H1 (cell line): Measurements from ENCODE around the gene FRMD4B. TPM values are rescaled to one million over a fixed set of nuclear protein-coding genes. Genes with fewer than 3 reads are reported as not detected.

ENCODE experiments used
- CTCF ChIA-PET: fragments of 300-600 bp; sonication (Branson Sonifier 250); formaldehyde crosslinking; loops from one replicate; lab custom pipeline; 2021; ENCODE audit not compliant: partially characterized antibody; lab: Charles Lee
- POLR2A ChIA-PET: fragments of 300-600 bp; sonication (Branson Sonifier 250); formaldehyde crosslinking; loops from one replicate; lab custom pipeline; 2021; ENCODE audit warnings: inconsistent platforms; ENCODE audit not compliant: partially characterized antibody; lab: Charles Lee
- DNase-seq, 2 experiments: peaks; one replicate each; pipeline versions ENCODE4 v3.0.0 to v3.0.0-alpha.2; 2010 to 2022; ENCODE audit warnings: low spot score in 2 of 2, low read depth in 1 of 2, mixed read lengths in 1 of 2
- FAIRE-seq: peaks from 2 replicates; lab custom pipeline; 2011; peaks lifted over from hg19 to GRCh38; lab: Jason Lieb, UNC
- H2AFZ ChIP-seq: 2 replicates; pipeline ENCODE4 v1.8.1; 2012; ENCODE audit warnings: low read length, inconsistent platforms
- H2AK5ac ChIP-seq: 2 replicates; pipeline ENCODE4 v1.6.1; 2013; ENCODE audit warnings: low read depth, low read length
- H2BK120ac ChIP-seq: replicated peaks from 2 replicates; pipeline ENCODE3; 2013; ENCODE audit warnings: low read depth, low read length, inconsistent platforms
- H2BK12ac ChIP-seq: 2 replicates; pipeline ENCODE4 v1.6.1; 2013; ENCODE audit warnings: low read depth, low read length
- H2BK15ac ChIP-seq: 2 replicates; pipeline ENCODE4 v1.6.1; 2013; ENCODE audit warnings: low read length
- H2BK20ac ChIP-seq: 2 replicates; pipeline ENCODE4 v1.6.1; 2013; ENCODE audit warnings: low read length
- H2BK5ac ChIP-seq: 2 replicates; pipeline ENCODE4 v1.6.1; 2013; ENCODE audit warnings: low read depth, low read length
- H3K14ac ChIP-seq: 2 replicates; pipeline ENCODE4 v1.6.1; 2013; ENCODE audit warnings: inconsistent platforms; ENCODE audit not compliant: insufficient read length
- H3K18ac ChIP-seq: 2 replicates; pipeline ENCODE4 v1.6.1; 2013; ENCODE audit warnings: low read length; ENCODE audit errors: extremely low read depth
- H3K23ac ChIP-seq: 2 replicates; pipeline ENCODE4 v1.6.1; 2013; ENCODE audit warnings: inconsistent platforms; ENCODE audit not compliant: insufficient read length
- H3K23me2 ChIP-seq: 2 replicates; pipeline ENCODE4 v1.6.1; 2013; ENCODE audit warnings: low read depth, low read length
- H3K27ac ChIP-seq: 2 replicates; pipeline ENCODE4 v1.6.1; 2011; ENCODE audit warnings: low read depth, low read length, inconsistent platforms
- H3K27me3 ChIP-seq, 4 experiments: replicated peaks in 1 of 4; 1 replicate in 1 of 4; 2 replicates in 3 of 4; pipeline versions ENCODE4 v1.6.1 to v1.8.1; 2011 to 2013; ENCODE audit warnings: low read length in 3 of 4, mild to moderate bottlenecking in 3 of 4, inconsistent platforms in 2 of 4, mixed read lengths in 2 of 4, moderate library complexity in 1 of 4; ENCODE audit not compliant: control insufficient read depth in 3 of 4, insufficient read depth in 3 of 4; ENCODE audit errors: extremely low read depth in 1 of 4
- H3K36me3 ChIP-seq, 4 experiments: 2 replicates each; pipeline versions ENCODE4 v1.6.1 to v1.8.1; 2011 to 2013; ENCODE audit warnings: mild to moderate bottlenecking in 4 of 4, low read length in 3 of 4, moderate library complexity in 2 of 4, control low read depth in 1 of 4, inconsistent platforms in 1 of 4; ENCODE audit not compliant: insufficient read depth in 4 of 4, control insufficient read depth in 2 of 4
- H3K4ac ChIP-seq: replicated peaks from 2 replicates; pipeline ENCODE3; 2013; ENCODE audit warnings: low read length, low read depth, mixed read lengths, inconsistent platforms; ENCODE audit not compliant: insufficient read length
- H3K4me1 ChIP-seq, 4 experiments: replicated peaks in 1 of 4; 1 replicate in 1 of 4; 2 replicates in 3 of 4; pipeline versions ENCODE4 v1.6.1 to v1.8.1; 2011 to 2013; ENCODE audit warnings: low read length in 3 of 4, inconsistent platforms in 2 of 4, mixed read lengths in 1 of 4; ENCODE audit not compliant: insufficient read depth in 4 of 4, control insufficient read depth in 3 of 4
- H3K4me2 ChIP-seq, 2 experiments: 2 replicates each; pipeline versions ENCODE4 v1.6.1 to v1.8.1; 2011 to 2013; ENCODE audit warnings: low read depth in 2 of 2, low read length in 2 of 2, control low read depth in 1 of 2, inconsistent platforms in 1 of 2, mild to moderate bottlenecking in 1 of 2; ENCODE audit not compliant: insufficient read depth in 1 of 2
- H3K4me3 ChIP-seq, 4 experiments: fragments of 200-600, 300-600 bp in 1 of 4; sonication (generic), shearing (Covaris generic), sonication (Bioruptor Twin) in 1 of 4; 2 replicates each; pipeline versions ENCODE4 v1.5.1 to v1.8.1; 2011 to 2016; ENCODE audit warnings: low read length in 4 of 4, low read depth in 3 of 4, control low read depth in 2 of 4, inconsistent platforms in 2 of 4, mild to moderate bottlenecking in 2 of 4, mixed read lengths in 1 of 4, moderate library complexity in 1 of 4; ENCODE audit not compliant: insufficient read depth in 2 of 4; ENCODE audit errors: extremely low read depth in 1 of 4
- H3K56ac ChIP-seq: replicated peaks from 2 replicates; pipeline ENCODE3; 2013; ENCODE audit warnings: low read depth, mild to moderate bottlenecking, mixed read lengths, low read length, inconsistent platforms; ENCODE audit not compliant: insufficient read length
- H3K79me1 ChIP-seq: 2 replicates; pipeline ENCODE4 v1.6.1; 2013; ENCODE audit warnings: low read depth, low read length, control low read depth
- H3K79me2 ChIP-seq, 2 experiments: 2 replicates each; pipeline versions ENCODE4 v1.6.1 to v1.8.1; 2012 to 2013; ENCODE audit warnings: low read length in 2 of 2, mild to moderate bottlenecking in 2 of 2, inconsistent platforms in 1 of 2; ENCODE audit not compliant: insufficient read depth in 2 of 2, control insufficient read depth in 1 of 2
- H3K9ac ChIP-seq, 4 experiments: replicated peaks in 1 of 4; 1 replicate in 1 of 4; 2 replicates in 3 of 4; pipeline versions ENCODE4 v1.6.1 to v1.8.1; 2011 to 2013; ENCODE audit warnings: low read depth in 3 of 4, low read length in 3 of 4, control low read depth in 2 of 4, mild to moderate bottlenecking in 2 of 4, moderate library complexity in 2 of 4, inconsistent platforms in 1 of 4; ENCODE audit errors: extremely low read depth in 1 of 4
- H3K9me3 ChIP-seq, 2 experiments: 2 replicates each; pipeline versions ENCODE4 v1.6.1 to v1.8.1; 2012 to 2013; ENCODE audit warnings: mild to moderate bottlenecking in 2 of 2, moderate library complexity in 2 of 2, control low read depth in 1 of 2, inconsistent platforms in 1 of 2, low read depth in 1 of 2, low read length in 1 of 2, mixed read lengths in 1 of 2; ENCODE audit not compliant: insufficient read depth in 2 of 2
- H4K20me1 ChIP-seq, 2 experiments: replicated peaks in 1 of 2; 2 replicates each; pipeline versions ENCODE3 to v1.8.1; 2011 to 2013; ENCODE audit warnings: inconsistent platforms in 2 of 2, low read length in 2 of 2, mild to moderate bottlenecking in 1 of 2; ENCODE audit not compliant: insufficient read depth in 2 of 2, control insufficient read depth in 1 of 2
- H4K5ac ChIP-seq: 2 replicates; pipeline ENCODE4 v1.6.1; 2013; ENCODE audit warnings: low read length, low read depth, mixed read lengths, inconsistent platforms; ENCODE audit not compliant: insufficient read length
- H4K8ac ChIP-seq: 2 replicates; pipeline ENCODE4 v1.8.0; 2013; ENCODE audit warnings: mild to moderate bottlenecking, moderate library complexity, low read length, inconsistent platforms; ENCODE audit not compliant: insufficient read depth; ENCODE audit errors: extremely low read depth
- H4K91ac ChIP-seq: replicated peaks from 2 replicates; pipeline ENCODE3; 2013; ENCODE audit warnings: low read length, mixed read lengths, inconsistent platforms; ENCODE audit not compliant: insufficient read length
- CEBPB ChIP-seq: IDR thresholded peaks from 2 replicates; pipeline ENCODE4 v1.6.1; 2012; ENCODE audit warnings: low read depth, low read length
- CTBP2 ChIP-seq: IDR thresholded peaks from 2 replicates; pipeline ENCODE4 v1.7.0; 2011; ENCODE audit warnings: borderline replicate concordance, mild to moderate bottlenecking, moderate library complexity, mixed read lengths, low read length; ENCODE audit not compliant: insufficient read depth, insufficient read length
- EP300 ChIP-seq, 2 experiments: IDR thresholded peaks; 1 replicate in 1 of 2; 2 replicates in 1 of 2; pipeline ENCODE4 v1.6.1; 2011 to 2012; ENCODE audit warnings: low read depth in 2 of 2, low read length in 2 of 2, mild to moderate bottlenecking in 2 of 2, borderline replicate concordance in 1 of 2, inconsistent platforms in 1 of 2, moderate library complexity in 1 of 2
- KDM1A ChIP-seq: fragments of 200-600, 300-600 bp; sonication (generic); IDR thresholded peaks from 2 replicates; pipeline ENCODE4 v1.7.1; 2016; ENCODE audit warnings: mild to moderate bottlenecking, low read length, borderline replicate concordance
- RAD21 ChIP-seq, 2 experiments: IDR thresholded peaks in 1 of 2; conservative IDR thresholded peaks in 1 of 2; 2 replicates each; pipeline ENCODE4 v1.6.1; 2011; ENCODE audit warnings: low read depth in 2 of 2, low read length in 2 of 2, improper control_type of control experiment in 1 of 2, inconsistent platforms in 1 of 2, mild to moderate bottlenecking in 1 of 2, moderate library complexity in 1 of 2
- polyA plus RNA-seq, 7 experiments: library from polyadenylated mRNA; depleted of rRNA in 3 of 7; stranded (reverse) in 5 of 7; unstranded in 2 of 7; fragments of >200 nt in 5 of 7; fragments of 200-250 nt in 2 of 7; gene quantifications; 1 replicate in 5 of 7; 2 replicates in 1 of 7; 4 replicates in 1 of 7; pipeline versions ENCODE4 v1.2.1 to v1.2.3, GENCODE V29; 2011 to 2013; ENCODE audit warnings: missing spikeins in 2 of 7, mixed read lengths in 2 of 7
- total RNA-seq: library from RNA; stranded (reverse); fragmentation: NEBNext Ultra II Directional; extraction: Animal tissue kit (Norgen Biotek cat#: 25700); gene quantifications from 2 replicates; pipeline ENCODE4 v1.2.1, GENCODE V29; 2021
- TF ChIP-seq, protein P1 (sequence below), 3 experiments: IDR thresholded peaks; 1 replicate in 2 of 3; 2 replicates in 1 of 3; pipeline versions ENCODE4 v1.5.1 to v1.6.1; 2011; ENCODE audit warnings: low read length in 3 of 3, mild to moderate bottlenecking in 3 of 3, inconsistent platforms in 2 of 3, low read depth in 1 of 3, moderate library complexity in 1 of 3; ENCODE audit not compliant: insufficient read depth in 1 of 3; ENCODE audit errors: control extremely low read depth in 1 of 3

FRMD4B gene
- total and polyA plus RNA-seq, 2 of the 8 experiments (the other 6 are each of a cell fraction or from before 2014, with no cell fraction given), result 2.7 to 7.2 TPM

DNA sequence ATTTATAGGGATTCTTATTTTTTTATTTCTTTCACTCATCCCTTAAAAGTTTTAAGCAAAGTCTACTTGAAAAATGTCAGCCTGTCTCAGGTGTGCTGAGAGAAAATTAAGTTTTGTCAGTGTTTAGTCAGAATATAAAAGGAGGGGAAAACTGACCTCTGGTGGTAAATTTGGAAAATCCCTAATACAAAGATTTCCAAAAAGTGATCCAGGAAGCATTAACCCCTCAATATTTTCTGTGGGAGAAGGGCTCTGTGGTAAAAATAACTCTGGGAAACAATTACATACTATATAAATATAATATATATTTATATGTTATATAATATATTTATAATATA lies 41.0 kb upstream of the FRMD4B start:
- Histone ChIP-seq H2BK12ac (no peak overlapping the region), H3K4me3 (no peak overlapping the region), H3K79me1 (no peaks in the 10 kb centered on the region), H2BK15ac (no peak overlapping the region), H3K56ac (no peak overlapping the region), H3K36me3 (no peaks in the 10 kb centered on the region), H3K23me2 (no peaks in the 10 kb centered on the region), H3K79me2 (no peaks in the 10 kb centered on the region), H4K5ac (no peak overlapping the region), H3K18ac (no peak overlapping the region), H3K14ac (no peak overlapping the region), H2AFZ (no peak overlapping the region), H2BK5ac (no peak overlapping the region), H4K20me1 (no peaks in the 10 kb centered on the region), H4K91ac (no peak overlapping the region), H2AK5ac (no peak overlapping the region), H3K4ac (no peak overlapping the region), H4K8ac (no peak overlapping the region), H2BK20ac (no peak overlapping the region), H3K9ac (no peak overlapping the region), H3K27me3 (no peaks in the 10 kb centered on the region), H3K9me3 (no peaks in the 10 kb centered on the region), H3K4me1 (no peaks in the 10 kb centered on the region), H3K27ac (no peak overlapping the region), H3K4me2 (no peak overlapping the region), H3K23ac (no peak overlapping the region), H2BK120ac (no peak overlapping the region)
- ChIA-PET POLR2A (no interaction called here), CTCF (interaction anchor here (0.8 to 8.1 kb wide), 16 partner anchors 15 to 282 kb away, joined by 3 to 95 read pairs (median 4); no protein-coding TSS in a partner anchor)
- TF ChIP-seq CEBPB, result no peak
- TF ChIP-seq RAD21 (IDR thresholded peaks at IDR 0.05 in 1 of 2, conservative IDR thresholded peaks at IDR 0.05 in 1 of 2; ENCODE audit: low read depth in 2 of 2, low read length in 2 of 2), result peak; percentile 28; a peak in 3 of 4 replicates
- TF ChIP-seq CTBP2, result no peak
- TF ChIP-seq, protein P1, sequence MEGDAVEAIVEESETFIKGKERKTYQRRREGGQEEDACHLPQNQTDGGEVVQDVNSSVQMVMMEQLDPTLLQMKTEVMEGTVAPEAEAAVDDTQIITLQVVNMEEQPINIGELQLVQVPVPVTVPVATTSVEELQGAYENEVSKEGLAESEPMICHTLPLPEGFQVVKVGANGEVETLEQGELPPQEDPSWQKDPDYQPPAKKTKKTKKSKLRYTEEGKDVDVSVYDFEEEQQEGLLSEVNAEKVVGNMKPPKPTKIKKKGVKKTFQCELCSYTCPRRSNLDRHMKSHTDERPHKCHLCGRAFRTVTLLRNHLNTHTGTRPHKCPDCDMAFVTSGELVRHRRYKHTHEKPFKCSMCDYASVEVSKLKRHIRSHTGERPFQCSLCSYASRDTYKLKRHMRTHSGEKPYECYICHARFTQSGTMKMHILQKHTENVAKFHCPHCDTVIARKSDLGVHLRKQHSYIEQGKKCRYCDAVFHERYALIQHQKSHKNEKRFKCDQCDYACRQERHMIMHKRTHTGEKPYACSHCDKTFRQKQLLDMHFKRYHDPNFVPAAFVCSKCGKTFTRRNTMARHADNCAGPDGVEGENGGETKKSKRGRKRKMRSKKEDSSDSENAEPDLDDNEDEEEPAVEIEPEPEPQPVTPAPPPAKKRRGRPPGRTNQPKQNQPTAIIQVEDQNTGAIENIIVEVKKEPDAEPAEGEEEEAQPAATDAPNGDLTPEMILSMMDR (IDR thresholded peaks at IDR 0.05; ENCODE audit: control extremely low read depth in 1 of 3, insufficient read depth in 1 of 3, low read depth in 1 of 3, low read length in 3 of 3), result peak in 1 of 3 experiments; percentile 9; a peak in 2 of 4 replicates
- TF ChIP-seq KDM1A, result no peak
- no peak for TF ChIP-seq EP300 (IDR thresholded peaks at IDR 0.05; ENCODE audit: borderline replicate concordance in 1 of 2, low read depth in 2 of 2, low read length in 2 of 2)
- DNase-seq, result no peak
- FAIRE-seq, result no peak
